B cell (primary cell): ENCODE data around the gene GPC5.

Experiments used
- CTCF ChIP-seq: fragments of 200-600 bp; IDR thresholded peaks from one replicate; pipeline ENCODE4 v1.8.0; 2022; ENCODE audit warnings: antibody characterized with exemption, mild to moderate bottlenecking
- EZH2 ChIP-seq: IDR thresholded peaks from 2 replicates; pipeline ENCODE4 v1.6.1; 2012; ENCODE audit warnings: borderline replicate concordance, low read depth, mild to moderate bottlenecking, moderate library complexity, low read length; ENCODE audit not compliant: insufficient read depth, poor library complexity, severe bottlenecking

- no peak for TF ChIP-seq CTCF
- no peak for TF ChIP-seq EZH2
These were observed 369.2 kb downstream of the GPC5 start for GRCh38 chr13:91767651-91768050.
